Ascending aorta (tissue), 2 donors: ENCODE data around the gene TMEM255B. TPM values are rescaled to one million over a fixed set of nuclear protein-coding genes. Genes with fewer than 3 reads are reported as not detected.

Experiments
- DNase-seq, 2 donors: peaks; one replicate each; pipeline ENCODE4 v3.0.0-alpha.2; 2019; ENCODE audit warnings: low spot score in 2 of 2
- H3K27ac ChIP-seq, 2 donors: fragments of 200-600 bp; sonication (generic); one replicate each; pipeline ENCODE4 v1.5.1; 2016 to 2017; ENCODE audit warnings: mild to moderate bottlenecking in 1 of 2
- H3K27me3 ChIP-seq: fragments of 200-600 bp; sonication (generic); one replicate; pipeline ENCODE4 v1.5.1; 2017
- H3K36me3 ChIP-seq, 2 donors: fragments of 200-600 bp; sonication (generic); one replicate each; pipeline ENCODE4 v1.5.1; 2016
- H3K4me1 ChIP-seq, 2 donors: fragments of 200-600 bp; sonication (generic); one replicate each; pipeline ENCODE4 v1.5.1; 2016 to 2017; ENCODE audit warnings: mild to moderate bottlenecking in 1 of 2
- H3K4me3 ChIP-seq, 2 donors: fragments of 200-600 bp; sonication (generic); one replicate each; pipeline ENCODE4 v1.5.1; 2016 to 2017; ENCODE audit warnings: mild to moderate bottlenecking in 1 of 2
- H3K9me3 ChIP-seq, 2 donors: fragments of 200-600 bp; sonication (generic); one replicate each; pipeline ENCODE4 v1.5.1; 2016
- intact Hi-C: fragments of 100-400 bp; cut with DNase I; formaldehyde crosslinking; loops from one replicate; pipeline ENCODE4 v1.15.1; 2023
- total RNA-seq: library from RNA; depleted of rRNA; stranded (reverse); fragments of >200 nt; gene quantifications from one replicate; pipeline ENCODE4 v1.1.0, GENCODE V29; 2016
- TF ChIP-seq, protein P1 (sequence below), 3 experiments: fragments of 200-600 bp in 2 of 3; fragments of 450-650 bp in 1 of 3; sonication (generic) in 2 of 3; IDR thresholded peaks; one replicate each; pipeline ENCODE4 v1.5.1; 2016 to 2019; ENCODE audit warnings: antibody characterized with exemption in 3 of 3, mild to moderate bottlenecking in 1 of 3, moderate library complexity in 1 of 3

The TMEM255B gene
- total RNA-seq, 1 donor from 2014 or later: 4.7 TPM

DNA sequence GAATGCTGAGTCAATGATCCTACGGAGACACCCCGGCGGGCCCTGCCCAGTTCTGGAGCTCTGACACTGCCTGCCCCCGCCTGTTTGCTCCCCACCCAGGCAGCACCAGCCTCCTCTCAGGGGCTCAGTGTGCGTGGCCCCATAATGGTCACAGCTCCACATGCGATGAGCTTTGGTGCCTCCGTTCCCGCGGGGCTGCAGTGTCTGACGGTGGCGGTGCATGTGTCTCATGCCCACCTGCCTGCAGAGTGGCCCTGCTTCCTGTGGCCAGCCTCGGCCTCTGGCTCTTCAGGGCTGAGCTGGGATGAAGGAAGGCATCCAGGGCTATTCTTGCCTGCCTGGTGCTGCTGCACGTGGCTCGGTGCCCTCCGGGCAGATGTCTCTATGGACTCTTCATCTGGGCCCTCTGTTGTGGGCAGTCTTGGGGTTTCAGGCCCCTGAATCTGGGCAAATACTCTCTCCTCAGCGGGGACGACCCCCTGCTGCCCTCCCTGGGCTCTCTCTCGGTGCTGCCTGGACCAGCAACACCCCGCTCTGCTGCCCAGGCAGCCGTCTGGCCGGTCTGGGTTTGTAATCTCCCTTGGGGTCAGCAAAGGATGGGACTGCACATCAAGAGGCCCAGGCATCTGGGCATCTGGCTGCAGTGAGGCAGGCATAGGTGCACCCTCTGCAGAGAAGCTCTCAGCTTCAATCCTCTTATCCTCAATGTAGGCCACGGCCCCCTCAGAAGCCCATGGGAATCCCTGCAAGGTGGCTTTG is 19.3 kb upstream of the TMEM255B start:
- no peaks in the 10 kb centered on the region for H3K9me3 ChIP-seq
- H3K27ac ChIP-seq: no peak overlapping the region
- peaks cover 4% of the 10 kb centered on the region for H3K27me3 ChIP-seq
- no peaks in the 10 kb centered on the region for H3K36me3 ChIP-seq
- DNase-seq: no peak
- TF ChIP-seq, protein P1, sequence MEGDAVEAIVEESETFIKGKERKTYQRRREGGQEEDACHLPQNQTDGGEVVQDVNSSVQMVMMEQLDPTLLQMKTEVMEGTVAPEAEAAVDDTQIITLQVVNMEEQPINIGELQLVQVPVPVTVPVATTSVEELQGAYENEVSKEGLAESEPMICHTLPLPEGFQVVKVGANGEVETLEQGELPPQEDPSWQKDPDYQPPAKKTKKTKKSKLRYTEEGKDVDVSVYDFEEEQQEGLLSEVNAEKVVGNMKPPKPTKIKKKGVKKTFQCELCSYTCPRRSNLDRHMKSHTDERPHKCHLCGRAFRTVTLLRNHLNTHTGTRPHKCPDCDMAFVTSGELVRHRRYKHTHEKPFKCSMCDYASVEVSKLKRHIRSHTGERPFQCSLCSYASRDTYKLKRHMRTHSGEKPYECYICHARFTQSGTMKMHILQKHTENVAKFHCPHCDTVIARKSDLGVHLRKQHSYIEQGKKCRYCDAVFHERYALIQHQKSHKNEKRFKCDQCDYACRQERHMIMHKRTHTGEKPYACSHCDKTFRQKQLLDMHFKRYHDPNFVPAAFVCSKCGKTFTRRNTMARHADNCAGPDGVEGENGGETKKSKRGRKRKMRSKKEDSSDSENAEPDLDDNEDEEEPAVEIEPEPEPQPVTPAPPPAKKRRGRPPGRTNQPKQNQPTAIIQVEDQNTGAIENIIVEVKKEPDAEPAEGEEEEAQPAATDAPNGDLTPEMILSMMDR (IDR thresholded peaks at IDR 0.05): no peak
- no peak overlapping the region for H3K4me3 ChIP-seq
- H3K4me1 ChIP-seq: no peaks in the 10 kb centered on the region
- intact Hi-C loops: no loop called here

GRCh38 chr13:113740286-113740556 is 18.8 kb upstream of the TMEM255B start:
- TF ChIP-seq, protein P1 (IDR thresholded peaks at IDR 0.05): no peak

GRCh38 chr13:113740661-113741060 is 18.4 kb upstream of the TMEM255B start:
- no peaks in the 10 kb centered on the region for H3K36me3 ChIP-seq
- TF ChIP-seq, protein P1 (IDR thresholded peaks at IDR 0.05): no peak
- H3K27ac ChIP-seq: no peak overlapping the region
- no peak overlapping the region for H3K4me3 ChIP-seq
- no peaks in the 10 kb centered on the region for H3K9me3 ChIP-seq
- H3K4me1 ChIP-seq: no peaks in the 10 kb centered on the region
- intact Hi-C loops: no loop called here
- no peak for DNase-seq
- peaks cover 4% of the 10 kb centered on the region for H3K27me3 ChIP-seq

More at GRCh38 chr13:113740286-113740556, 18.8 kb upstream of the TMEM255B start:
- DNase-seq: no peak
- H3K36me3 ChIP-seq: no peaks in the 10 kb centered on the region
- H3K4me1 ChIP-seq: no peaks in the 10 kb centered on the region
- H3K9me3 ChIP-seq: no peaks in the 10 kb centered on the region
- peaks cover 4% of the 10 kb centered on the region for H3K27me3 ChIP-seq
- intact Hi-C loops: no loop called here
- no peak overlapping the region for H3K4me3 ChIP-seq
- H3K27ac ChIP-seq: no peak overlapping the region

- Histone ChIP-seq H3K27ac (no peak overlapping the region), H3K4me3 (no peak overlapping the region), H3K4me1 (no peaks in the 10 kb centered on the region), H3K27me3 (peaks cover 4% of the 10 kb centered on the region), H3K9me3 (no peaks in the 10 kb centered on the region), H3K36me3 (no peaks in the 10 kb centered on the region)
- intact Hi-C loops: no loop called here
- DNase-seq: no peak
- TF ChIP-seq, protein P1 (IDR thresholded peaks at IDR 0.05): no peak
Measured at GRCh38 chr13:113741191-113741668, 17.8 kb upstream of the TMEM255B start.

DNA sequence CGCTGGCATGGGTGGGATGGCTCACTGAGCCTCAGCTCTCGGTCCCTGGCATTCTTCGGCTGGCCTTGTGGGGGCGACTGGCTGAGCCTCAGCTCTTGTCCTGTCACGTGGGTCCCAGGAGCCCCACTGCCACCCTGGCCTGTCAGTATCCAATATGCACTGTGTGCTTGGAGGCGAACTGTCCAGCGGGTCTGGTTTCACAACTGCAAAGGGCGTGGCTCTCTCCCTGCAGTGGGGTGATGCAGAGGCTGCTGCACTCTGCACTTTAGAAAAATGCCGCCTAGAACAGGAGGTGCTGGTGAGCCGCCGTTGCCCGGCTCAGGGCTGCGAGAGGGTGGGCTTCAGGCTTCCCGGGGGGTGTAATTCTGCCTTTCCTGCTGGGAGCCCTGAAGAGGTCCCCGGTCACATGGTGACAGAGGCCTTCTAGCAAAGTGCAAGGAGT is 17.0 kb upstream of the TMEM255B start:
- no peaks in the 10 kb centered on the region for H3K9me3 ChIP-seq
- peaks cover 4% of the 10 kb centered on the region for H3K27me3 ChIP-seq
- no peak for DNase-seq
- H3K36me3 ChIP-seq: no peaks in the 10 kb centered on the region
- no peaks in the 10 kb centered on the region for H3K4me1 ChIP-seq
- no peak overlapping the region for H3K27ac ChIP-seq
- TF ChIP-seq, protein P1 (IDR thresholded peaks at IDR 0.05): no peak
- intact Hi-C loops: no loop called here
- no peak overlapping the region for H3K4me3 ChIP-seq
